Mesendoderm (in vitro differentiated cells): ENCODE measurements around the gene GPR39.

ENCODE experiments used
- DNase-seq: peaks from one replicate; pipeline ENCODE4 v3.0.0; 2013
- H2AK5ac ChIP-seq: 2 replicates; pipeline ENCODE4 v1.6.1; 2013; ENCODE audit warnings: low read length, inconsistent platforms
- H2BK120ac ChIP-seq: 2 replicates; pipeline ENCODE4 v1.6.1; 2013; ENCODE audit warnings: low read depth, mild to moderate bottlenecking, low read length, moderate library complexity, mixed read lengths
- H2BK15ac ChIP-seq: replicated peaks from 2 replicates; pipeline ENCODE4 v1.6.1; 2013; ENCODE audit warnings: low read depth, mild to moderate bottlenecking, moderate library complexity
- H2BK5ac ChIP-seq: 2 replicates; pipeline ENCODE4 v1.6.1; 2013; ENCODE audit warnings: low read length, inconsistent platforms
- H3K18ac ChIP-seq: 2 replicates; pipeline ENCODE4 v1.6.1; 2013; ENCODE audit warnings: mild to moderate bottlenecking, low read length, mixed read lengths
- H3K23ac ChIP-seq: one replicate; pipeline ENCODE4 v1.6.1; 2013; ENCODE audit warnings: low read length
- H3K27ac ChIP-seq: 2 replicates; pipeline ENCODE4 v1.5.1; 2013; ENCODE audit warnings: low read depth, mild to moderate bottlenecking, inconsistent platforms, low read length, moderate library complexity
- H3K27me3 ChIP-seq: 2 replicates; pipeline ENCODE4 v1.6.1; 2013; ENCODE audit warnings: low read length, control low read depth, mild to moderate bottlenecking, inconsistent platforms; ENCODE audit not compliant: insufficient read depth, poor library complexity
- H3K36me3 ChIP-seq: 2 replicates; pipeline ENCODE4 v1.6.1; 2013; ENCODE audit warnings: low read length, inconsistent platforms; ENCODE audit not compliant: control insufficient read depth, insufficient read depth
- H3K4ac ChIP-seq: one replicate; pipeline ENCODE4 v1.6.1; 2013; ENCODE audit warnings: low read depth, mild to moderate bottlenecking, low read length, moderate library complexity
- H3K4me1 ChIP-seq: 2 replicates; pipeline ENCODE4 v1.6.1; 2013; ENCODE audit warnings: low read depth, low read length, inconsistent platforms; ENCODE audit not compliant: control insufficient read depth
- H3K4me2 ChIP-seq: 2 replicates; pipeline ENCODE4 v1.6.1; 2013; ENCODE audit warnings: low read length
- H3K4me3 ChIP-seq: 2 replicates; pipeline ENCODE4 v1.5.1; 2013; ENCODE audit warnings: mild to moderate bottlenecking, low read length
- H3K56ac ChIP-seq: one replicate; pipeline ENCODE4 v1.6.1; 2013; ENCODE audit warnings: low read length
- H3K79me1 ChIP-seq: 2 replicates; pipeline ENCODE4 v1.6.1; 2013; ENCODE audit warnings: low read length, inconsistent platforms
- H3K79me2 ChIP-seq: 2 replicates; pipeline ENCODE4 v1.6.1; 2013; ENCODE audit warnings: mild to moderate bottlenecking, low read length; ENCODE audit not compliant: control insufficient read depth, insufficient read depth
- H3K9ac ChIP-seq: 2 replicates; pipeline ENCODE4 v1.6.1; 2013; ENCODE audit warnings: low read length, inconsistent platforms
- H4K5ac ChIP-seq: one replicate; pipeline ENCODE4 v1.6.1; 2013; ENCODE audit warnings: low read length
- H4K8ac ChIP-seq: one replicate; pipeline ENCODE4 v1.6.1; 2013; ENCODE audit warnings: low read depth, mild to moderate bottlenecking, control low read depth, low read length, moderate library complexity
- whole genome bisulfite sequencing: extraction: QIAGEN DNeasy Blood & Tissue Kit; methylation state at CpG from one replicate; pipeline ENCODE4 v1.1.7; 2013; ENCODE audit warnings: low lambda C conversion rate, missing lambda C conversion rate; ENCODE audit not compliant: insufficient coverage; ENCODE audit errors: extremely low coverage; 5-methylcytosine and 5-hydroxymethylcytosine counted together

The GPR39 gene

DNA sequence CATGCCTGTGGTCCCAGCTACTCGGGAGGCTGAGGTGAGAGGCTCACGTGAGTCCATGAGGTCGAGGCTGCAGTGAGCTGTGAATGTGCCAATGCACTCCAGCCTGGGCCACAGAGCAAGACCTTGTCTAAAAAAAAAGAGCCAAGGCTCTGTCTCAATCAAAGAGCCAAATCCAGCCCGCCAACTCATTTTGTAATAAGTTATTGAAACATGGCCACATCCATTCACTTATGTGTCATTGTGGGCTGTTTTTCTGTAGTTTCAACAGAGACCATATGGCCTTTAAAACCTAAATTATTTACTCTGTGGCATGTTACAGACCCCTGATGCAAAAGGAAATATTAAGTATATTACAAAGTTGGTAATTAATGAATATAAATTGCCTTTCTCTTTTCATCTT lies 60.8 kb downstream of the GPR39 start:
- Histone ChIP-seq H3K4me1 (no peaks in the 10 kb centered on the region), H2BK15ac (no peak overlapping the region), H3K4me2 (no peak overlapping the region), H3K36me3 (no peaks in the 10 kb centered on the region), H4K8ac (no peak overlapping the region), H3K79me2 (no peaks in the 10 kb centered on the region), H3K23ac (no peak overlapping the region), H2AK5ac (no peak overlapping the region), H3K27ac (no peak overlapping the region), H3K56ac (no peak overlapping the region), H2BK120ac (no peak overlapping the region), H3K27me3 (no peaks in the 10 kb centered on the region), H3K18ac (no peak overlapping the region), H3K4me3 (no peak overlapping the region), H3K79me1 (no peaks in the 10 kb centered on the region), H2BK5ac (no peak overlapping the region), H3K4ac (no peak overlapping the region), H4K5ac (no peak overlapping the region), H3K9ac (no peak overlapping the region)
- no peak for DNase-seq
- WGBS = no CpG with 5 or more reads among the region's 4 CpGs

DNA sequence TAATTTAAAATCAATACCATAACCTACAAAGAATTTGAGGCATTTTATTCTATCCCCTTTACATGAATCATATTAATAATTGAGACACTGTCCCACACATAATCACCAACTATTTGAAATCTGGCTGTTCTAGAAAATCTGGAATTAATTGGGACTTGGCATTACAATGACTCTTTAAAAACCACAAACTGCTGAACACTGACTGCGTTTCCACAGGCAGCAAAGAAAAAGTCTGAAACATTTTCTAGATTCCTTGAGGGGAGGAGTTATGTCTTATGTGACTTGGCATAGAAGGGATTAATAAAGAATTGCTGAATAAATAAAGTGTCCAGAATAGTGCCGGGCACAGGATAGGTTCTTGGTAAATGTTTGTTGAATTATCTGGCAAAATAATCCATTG lies 61.4 kb downstream of the GPR39 start:
- Histone ChIP-seq H3K36me3 (no peaks in the 10 kb centered on the region), H4K8ac (no peak overlapping the region), H2BK5ac (no peak overlapping the region), H3K27me3 (no peaks in the 10 kb centered on the region), H3K79me2 (no peaks in the 10 kb centered on the region), H3K4ac (no peak overlapping the region), H3K27ac (no peak overlapping the region), H3K79me1 (no peaks in the 10 kb centered on the region), H3K4me1 (no peaks in the 10 kb centered on the region), H4K5ac (no peak overlapping the region), H3K56ac (no peak overlapping the region), H3K18ac (no peak overlapping the region), H3K4me2 (no peak overlapping the region), H2BK120ac (no peak overlapping the region), H3K23ac (no peak overlapping the region), H3K9ac (no peak overlapping the region), H2BK15ac (no peak overlapping the region), H2AK5ac (no peak overlapping the region), H3K4me3 (no peak overlapping the region)
- no peak for DNase-seq
- no CpG with 5 or more reads among the region's 2 CpGs for WGBS

GRCh38 chr2:132478461-132479105 lies 62.0 kb downstream of the GPR39 start:
- Histone ChIP-seq H2AK5ac (no peak overlapping the region), H3K23ac (no peak overlapping the region), H3K56ac (no peak overlapping the region), H3K36me3 (no peaks in the 10 kb centered on the region), H3K9ac (no peak overlapping the region), H3K27ac (no peak overlapping the region), H3K79me1 (no peaks in the 10 kb centered on the region), H2BK120ac (no peak overlapping the region), H3K4ac (no peak overlapping the region), H3K4me3 (no peak overlapping the region), H4K8ac (no peak overlapping the region), H4K5ac (no peak overlapping the region), H2BK15ac (no peak overlapping the region), H3K79me2 (no peaks in the 10 kb centered on the region), H2BK5ac (no peak overlapping the region), H3K4me1 (no peaks in the 10 kb centered on the region), H3K4me2 (no peak overlapping the region), H3K18ac (no peak overlapping the region), H3K27me3 (no peaks in the 10 kb centered on the region)
- no CpG with 5 or more reads among the region's 3 CpGs for WGBS
- no peak for DNase-seq

GRCh38 chr2:132479155-132479554 lies 62.5 kb downstream of the GPR39 start:
- H3K23ac ChIP-seq = no peak overlapping the region
- no peak overlapping the region for H2BK15ac ChIP-seq
- no peak overlapping the region for H2AK5ac ChIP-seq
- H3K18ac ChIP-seq = no peak overlapping the region
- no peaks in the 10 kb centered on the region for H3K27me3 ChIP-seq
- no peak overlapping the region for H3K4ac ChIP-seq
- H3K36me3 ChIP-seq = no peaks in the 10 kb centered on the region
- no peaks in the 10 kb centered on the region for H3K79me1 ChIP-seq
- no peak overlapping the region for H4K5ac ChIP-seq
- H3K4me3 ChIP-seq = no peak overlapping the region
- H3K9ac ChIP-seq = no peak overlapping the region
- H3K27ac ChIP-seq = no peak overlapping the region
- no CpG with 5 or more reads among the region's 8 CpGs for WGBS
- H3K4me1 ChIP-seq = no peaks in the 10 kb centered on the region
- H4K8ac ChIP-seq = no peak overlapping the region
- H3K79me2 ChIP-seq = no peaks in the 10 kb centered on the region
- H2BK120ac ChIP-seq = no peak overlapping the region
- no peak overlapping the region for H2BK5ac ChIP-seq
- DNase-seq = no peak
- no peak overlapping the region for H3K4me2 ChIP-seq
- no peak overlapping the region for H3K56ac ChIP-seq

GRCh38 chr2:132482821-132483220 lies 66.2 kb downstream of the GPR39 start:
- no peak overlapping the region for H4K5ac ChIP-seq
- no peak overlapping the region for H3K9ac ChIP-seq
- WGBS = no CpG with 5 or more reads among the region's 3 CpGs
- no peak for DNase-seq
- no peak overlapping the region for H2AK5ac ChIP-seq
- no peaks in the 10 kb centered on the region for H3K27me3 ChIP-seq
- H3K27ac ChIP-seq = no peak overlapping the region
- no peak overlapping the region for H4K8ac ChIP-seq
- no peak overlapping the region for H2BK120ac ChIP-seq
- H3K36me3 ChIP-seq = no peaks in the 10 kb centered on the region
- no peak overlapping the region for H3K4me2 ChIP-seq
- no peak overlapping the region for H3K4me3 ChIP-seq
- no peak overlapping the region for H3K18ac ChIP-seq
- no peaks in the 10 kb centered on the region for H3K4me1 ChIP-seq
- H2BK15ac ChIP-seq = no peak overlapping the region
- H3K79me1 ChIP-seq = no peaks in the 10 kb centered on the region
- H3K23ac ChIP-seq = no peak overlapping the region
- H3K4ac ChIP-seq = no peak overlapping the region
- H2BK5ac ChIP-seq = no peak overlapping the region
- H3K79me2 ChIP-seq = no peaks in the 10 kb centered on the region
- H3K56ac ChIP-seq = no peak overlapping the region

- no peak overlapping the region for H3K4me3 ChIP-seq
- H3K27me3 ChIP-seq = no peaks in the 10 kb centered on the region
- H2BK5ac ChIP-seq = no peak overlapping the region
- H3K27ac ChIP-seq = no peak overlapping the region
- H2BK15ac ChIP-seq = no peak overlapping the region
- H3K4ac ChIP-seq = no peak overlapping the region
- no peak overlapping the region for H3K4me2 ChIP-seq
- no peaks in the 10 kb centered on the region for H3K79me1 ChIP-seq
- no peak for DNase-seq
- no CpG with 5 or more reads among the region's 1 CpG for WGBS
- no peak overlapping the region for H2BK120ac ChIP-seq
- H3K4me1 ChIP-seq = no peaks in the 10 kb centered on the region
- H4K8ac ChIP-seq = no peak overlapping the region
- no peak overlapping the region for H3K23ac ChIP-seq
- H3K9ac ChIP-seq = no peak overlapping the region
- H3K36me3 ChIP-seq = no peaks in the 10 kb centered on the region
- H4K5ac ChIP-seq = no peak overlapping the region
- no peaks in the 10 kb centered on the region for H3K79me2 ChIP-seq
- no peak overlapping the region for H3K18ac ChIP-seq
- H2AK5ac ChIP-seq = no peak overlapping the region
- H3K56ac ChIP-seq = no peak overlapping the region
Observed at GRCh38 chr2:132484144-132484543, 67.5 kb downstream of the GPR39 start.
